DND-41 (cell line): ENCODE results near the gene SRPX.

ENCODE experiments used
- ATAC-seq: fragments of 200-7000 bp; cut with Tn5 transposase; 3 replicates; pipeline ENCODE4 v1.9.1; 2021; ENCODE audit warnings: low read depth; ENCODE audit not compliant: insufficient read depth
- DNase-seq: peaks from one replicate; pipeline ENCODE4 v3.0.0-alpha.2; 2020
- H2AFZ ChIP-seq: 2 replicates; pipeline ENCODE4 v1.6.0; 2012; ENCODE audit warnings: low read depth, low read length
- H3K27ac ChIP-seq: 2 replicates; pipeline ENCODE4 v1.5.1; 2012; ENCODE audit warnings: low read length, inconsistent platforms
- H3K27me3 ChIP-seq: fragments of 200-600 bp; sonication (generic); 2 replicates; pipeline ENCODE4 v1.6.0; 2012; ENCODE audit warnings: low read length, mild to moderate bottlenecking, inconsistent platforms; ENCODE audit not compliant: insufficient read depth, poor library complexity
- H3K36me3 ChIP-seq: 2 replicates; pipeline ENCODE4 v1.5.1; 2012; ENCODE audit warnings: low read length, inconsistent platforms; ENCODE audit not compliant: insufficient read depth
- H3K4me1 ChIP-seq: 2 replicates; pipeline ENCODE4 v1.5.1; 2012; ENCODE audit warnings: mild to moderate bottlenecking, low read length; ENCODE audit not compliant: insufficient read depth
- H3K4me2 ChIP-seq: 2 replicates; pipeline ENCODE4 v1.6.0; 2012; ENCODE audit warnings: mild to moderate bottlenecking, moderate library complexity, low read length, inconsistent platforms; ENCODE audit not compliant: insufficient read depth
- H3K4me3 ChIP-seq, 2 experiments: fragments of 200-600 bp in 1 of 2; shearing (Covaris generic) in 1 of 2; 2 replicates each; pipeline ENCODE4 v1.5.1; 2012 to 2016; ENCODE audit warnings: inconsistent platforms in 2 of 2, low read length in 2 of 2, mild to moderate bottlenecking in 2 of 2, low read depth in 1 of 2, moderate library complexity in 1 of 2
- H3K79me2 ChIP-seq: 2 replicates; pipeline ENCODE4 v1.6.0; 2012; ENCODE audit warnings: low read length, inconsistent platforms; ENCODE audit not compliant: insufficient read depth
- H3K9ac ChIP-seq: 2 replicates; pipeline ENCODE4 v1.6.0; 2012; ENCODE audit warnings: low read depth, mild to moderate bottlenecking, inconsistent platforms, low read length, moderate library complexity
- H3K9me3 ChIP-seq: 2 replicates; pipeline ENCODE4 v1.5.1; 2012; ENCODE audit warnings: low read length, moderate library complexity, mild to moderate bottlenecking, inconsistent platforms; ENCODE audit not compliant: insufficient read depth, severe bottlenecking
- H4K20me1 ChIP-seq: 2 replicates; pipeline ENCODE4 v1.6.0; 2012; ENCODE audit warnings: low read length; ENCODE audit not compliant: insufficient read depth
- CTCF ChIP-seq: IDR thresholded peaks from 2 replicates; pipeline ENCODE4 v1.5.1; 2012; ENCODE audit warnings: borderline replicate concordance, low read length, moderate library complexity, mild to moderate bottlenecking; ENCODE audit not compliant: poor library complexity, severe bottlenecking; ENCODE audit errors: extremely low read depth
- EZH2 ChIP-seq: IDR thresholded peaks from 3 replicates; pipeline ENCODE4 v1.6.1; 2012; ENCODE audit warnings: borderline replicate concordance, low read depth, mild to moderate bottlenecking, moderate library complexity, low read length, inconsistent platforms; ENCODE audit not compliant: severe bottlenecking

SRPX gene

GRCh38 chrX:38102875-38103274, 117.8 kb downstream of the SRPX start:
- Histone ChIP-seq H3K27ac (no peak overlapping the region), H3K36me3 (no peaks in the 10 kb centered on the region), H3K27me3 (no peaks in the 10 kb centered on the region), H3K4me1 (no peaks in the 10 kb centered on the region), H4K20me1 (no peaks in the 10 kb centered on the region), H3K4me2 (no peak overlapping the region), H3K9ac (no peak overlapping the region), H3K4me3 (no peak overlapping the region), H2AFZ (no peak overlapping the region), H3K9me3 (no peaks in the 10 kb centered on the region), H3K79me2 (no peaks in the 10 kb centered on the region)
- DNase-seq, result no peak
- ATAC-seq, result no peak
- TF ChIP-seq CTCF (no peak), EZH2 (no peak)

- H3K9ac ChIP-seq, result no peak overlapping the region
- H3K9me3 ChIP-seq, result no peaks in the 10 kb centered on the region
Measured at GRCh38 chrX:38102240-38102639, 118.4 kb downstream of the SRPX start.

DNA sequence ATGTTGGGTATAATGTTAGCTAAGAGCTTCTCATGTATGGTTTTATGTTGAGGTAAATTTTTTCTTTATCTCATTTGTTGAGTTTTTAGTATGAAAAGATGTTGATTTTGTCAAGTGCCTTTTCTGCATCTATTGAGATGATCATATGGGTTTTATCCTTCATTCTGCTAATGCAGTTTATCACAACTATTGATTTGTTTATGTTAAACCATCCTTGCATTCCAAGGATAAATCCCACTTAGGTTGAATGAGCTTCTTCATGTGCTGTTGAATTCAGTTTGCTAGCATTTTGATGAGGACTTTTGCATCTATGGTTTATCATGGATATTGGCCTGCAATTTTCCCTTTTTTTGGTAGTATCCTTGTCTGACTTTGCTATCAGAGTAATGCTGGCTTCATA, 121.0 kb downstream of the SRPX start:
- Histone ChIP-seq H3K9ac (no peak overlapping the region), H3K4me2 (no peak overlapping the region), H4K20me1 (no peaks in the 10 kb centered on the region), H2AFZ (no peak overlapping the region), H3K79me2 (no peaks in the 10 kb centered on the region), H3K9me3 (no peaks in the 10 kb centered on the region), H3K4me1 (no peaks in the 10 kb centered on the region), H3K27ac (no peak overlapping the region), H3K27me3 (no peaks in the 10 kb centered on the region), H3K4me3 (no peak overlapping the region), H3K36me3 (no peaks in the 10 kb centered on the region)
- ATAC-seq, result no peak
- DNase-seq, result no peak
- TF ChIP-seq CTCF (no peak), EZH2 (no peak)

More at GRCh38 chrX:38102240-38102639, 118.4 kb downstream of the SRPX start:
- no peak overlapping the region for H3K4me2 ChIP-seq
- H3K4me1 ChIP-seq, result no peaks in the 10 kb centered on the region
- no peak for DNase-seq
- TF ChIP-seq EZH2 (no peak), CTCF (no peak)
- no peaks in the 10 kb centered on the region for H3K79me2 ChIP-seq
- no peak overlapping the region for H2AFZ ChIP-seq
- ATAC-seq, result no peak
- H4K20me1 ChIP-seq, result no peaks in the 10 kb centered on the region
- no peak overlapping the region for H3K4me3 ChIP-seq
- no peak overlapping the region for H3K27ac ChIP-seq
- H3K36me3 ChIP-seq, result no peaks in the 10 kb centered on the region
- no peaks in the 10 kb centered on the region for H3K27me3 ChIP-seq
